OCI-LY7 (cell line): ENCODE results near the gene RGL1. TPM values are rescaled to one million over a fixed set of nuclear protein-coding genes. Genes with fewer than 3 reads are reported as not detected.

ENCODE experiments used
- BruUV-seq: library from RNA; stranded (reverse); fragments of 400-500 nt; replicated peaks from 2 replicates; lab custom pipeline; 2021; lab: Mats Ljungman, UMichigan
- CTCF ChIA-PET: fragments of 300-600 bp; sonication (Branson Sonifier 250); formaldehyde crosslinking; loops from one replicate; lab custom pipeline; 2022; ENCODE audit warnings: antibody characterized with exemption; ENCODE audit not compliant: unreplicated experiment; lab: Charles Lee
- POLR2A ChIA-PET: fragments of 300-600 bp; sonication (Branson Sonifier 250); formaldehyde crosslinking; loops from one replicate; lab custom pipeline; 2022; ENCODE audit warnings: antibody characterized with exemption; lab: Charles Lee
- DNase-seq: peaks from one replicate; pipeline ENCODE4 v3.0.0-alpha.2; 2015; ENCODE audit warnings: low spot score
- H2AFZ ChIP-seq: fragments of 200-600 bp; sonication (generic), shearing (Covaris generic); 2 replicates; pipeline ENCODE4 v1.6.1; 2014; ENCODE audit warnings: mild to moderate bottlenecking, antibody characterized with exemption, low read length, moderate library complexity
- H3K27ac ChIP-seq: fragments of 200-600 bp; sonication (generic); 2 replicates; pipeline ENCODE4 v1.5.1; 2014; ENCODE audit warnings: mixed run types, low read depth, mild to moderate bottlenecking, moderate library complexity, low read length, inconsistent platforms; ENCODE audit not compliant: poor library complexity, severe bottlenecking
- H3K36me3 ChIP-seq: fragments of 200-600 bp; sonication (generic); 2 replicates; pipeline ENCODE4 v1.6.1; 2014; ENCODE audit warnings: mild to moderate bottlenecking, antibody characterized with exemption, low read length, moderate library complexity, mixed read lengths; ENCODE audit not compliant: insufficient read depth
- H3K4me1 ChIP-seq: fragments of 200-600 bp; sonication (generic); 2 replicates; pipeline ENCODE4 v1.5.1; 2014; ENCODE audit warnings: mild to moderate bottlenecking, low read length; ENCODE audit not compliant: insufficient read depth, poor library complexity, severe bottlenecking
- H3K4me2 ChIP-seq: fragments of 200-600 bp; sonication (generic); 2 replicates; pipeline ENCODE4 v1.6.1; 2014; ENCODE audit warnings: mild to moderate bottlenecking, low read length
- H3K4me3 ChIP-seq: fragments of 200-600 bp; sonication (generic); 2 replicates; pipeline ENCODE4 v1.5.1; 2014; ENCODE audit warnings: mild to moderate bottlenecking, low read depth, low read length; ENCODE audit not compliant: poor library complexity, severe bottlenecking
- H3K79me2 ChIP-seq: fragments of 200-600 bp; sonication (generic); 2 replicates; pipeline ENCODE4 v1.6.1; 2016; ENCODE audit warnings: low read depth, mild to moderate bottlenecking, low read length, moderate library complexity, mixed read lengths; ENCODE audit not compliant: insufficient read depth
- H3K9me2 ChIP-seq: fragments of 200-600 bp; sonication (generic); 2 replicates; pipeline ENCODE4 v1.6.1; 2016; ENCODE audit warnings: mild to moderate bottlenecking, low read length, mixed read lengths; ENCODE audit not compliant: insufficient read depth
- H3K9me3 ChIP-seq: fragments of 200-600 bp; sonication (generic); 2 replicates; pipeline ENCODE4 v1.6.1; 2014; ENCODE audit warnings: mild to moderate bottlenecking, mixed run types, low read length, mixed read lengths
- H4K20me1 ChIP-seq: fragments of 200-600 bp; sonication (generic); 2 replicates; pipeline ENCODE4 v1.6.1; 2014; ENCODE audit warnings: mild to moderate bottlenecking, antibody characterized with exemption, low read length, moderate library complexity, mixed read lengths; ENCODE audit not compliant: insufficient read depth
- CTCF ChIP-seq: fragments of 200-600 bp; sonication (generic); conservative IDR thresholded peaks from 2 replicates; pipeline ENCODE4 v1.5.1; 2014; ENCODE audit warnings: mild to moderate bottlenecking, antibody characterized with exemption, low read length, moderate library complexity, mixed read lengths
- EZH2phosphoT487 ChIP-seq: fragments of 200-600 bp; sonication (generic); IDR thresholded peaks from 2 replicates; pipeline ENCODE4 v1.6.1; 2018; ENCODE audit warnings: low read depth, borderline replicate concordance, mild to moderate bottlenecking, mixed run types, antibody characterized with exemption, low read length, moderate library complexity, mixed read lengths
- intact Hi-C: fragments of 100-400 bp; cut with micrococcal nuclease; formaldehyde crosslinking; loops from one replicate; pipeline ENCODE4 v1.10.0; 2022; ENCODE audit not compliant: unreplicated experiment
- total RNA-seq, 2 experiments: library from RNA; depleted of rRNA in 1 of 2; stranded (reverse); fragments of >200 nt in 1 of 2; shearing (Covaris generic) in 1 of 2; gene quantifications; 2 replicates each; pipeline ENCODE4 v1.2.3, GENCODE V29; 2014 to 2022

Gene RGL1
- total RNA-seq, 2 experiments from 2014 or later = 0.32 to 0.35 TPM

DNA sequence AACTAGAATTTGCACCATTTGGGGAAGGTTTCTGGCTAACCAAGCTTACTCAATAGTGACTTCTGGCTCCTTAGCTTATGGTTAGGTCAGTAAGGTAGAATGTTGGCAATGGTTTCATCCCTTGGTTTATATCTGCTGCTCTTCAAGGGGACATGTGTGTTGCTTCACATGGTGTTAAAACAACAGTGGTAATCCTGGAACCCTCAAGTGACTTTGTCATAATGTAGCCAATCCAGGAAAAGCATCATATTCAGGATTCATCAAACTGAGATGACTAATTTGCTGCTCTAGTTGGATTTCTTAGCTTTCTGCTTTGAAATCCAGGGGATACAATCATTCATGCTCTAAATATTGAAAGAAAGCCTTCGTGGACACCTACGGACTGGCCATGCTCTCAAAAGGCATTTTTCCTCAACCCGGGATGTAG lies 108.7 kb downstream of the RGL1 start:
- Histone ChIP-seq H3K9me2 (no peaks in the 10 kb centered on the region), H3K9me3 (no peaks in the 10 kb centered on the region), H3K36me3 (no peaks in the 10 kb centered on the region), H3K4me2 (no peak overlapping the region), H3K4me3 (no peak overlapping the region), H4K20me1 (peaks cover 11% of the 10 kb centered on the region; the same call in 1 of the 2 replicates), H3K4me1 (peaks cover 22% of the 10 kb centered on the region), H2AFZ (no peak overlapping the region), H3K27ac (no peak overlapping the region), H3K79me2 (no peaks in the 10 kb centered on the region)
- ChIA-PET POLR2A (interaction anchor here (0.7 kb wide), 1 partner anchor 211 kb away, joined by 3 read pairs; no protein-coding TSS in a partner anchor), CTCF (no interaction called here)
- no peak for DNase-seq
- TF ChIP-seq CTCF = no peak
- no peak for TF ChIP-seq EZH2phosphoT487
- no TSS peak for BruUV-seq
- intact Hi-C loops = loop anchor here (5.0 kb wide), 1 partner anchor 451 kb away; no protein-coding TSS in a partner anchor

- ChIA-PET POLR2A (no interaction called here), CTCF (no interaction called here)
- Histone ChIP-seq H3K4me1 (peaks cover 22% of the 10 kb centered on the region), H3K79me2 (no peaks in the 10 kb centered on the region), H2AFZ (no peak overlapping the region), H3K9me3 (no peaks in the 10 kb centered on the region), H3K9me2 (no peaks in the 10 kb centered on the region), H3K36me3 (no peaks in the 10 kb centered on the region), H4K20me1 (peaks cover 11% of the 10 kb centered on the region; the same call in 1 of the 2 replicates), H3K4me3 (no peak overlapping the region), H3K4me2 (no peak overlapping the region), H3K27ac (no peak overlapping the region)
- DNase-seq = no peak
- no TSS peak for BruUV-seq
- intact Hi-C loops = loop anchor here (5.0 kb wide), 1 partner anchor 452 kb away; no protein-coding TSS in a partner anchor
- TF ChIP-seq CTCF (no peak), EZH2phosphoT487 (no peak)
Measured at GRCh38 chr1:183914276-183914675, 109.4 kb downstream of the RGL1 start.

- Histone ChIP-seq H3K27ac (no peak overlapping the region), H3K9me3 (no peaks in the 10 kb centered on the region), H3K9me2 (no peaks in the 10 kb centered on the region), H3K79me2 (no peaks in the 10 kb centered on the region), H3K36me3 (no peaks in the 10 kb centered on the region), H3K4me2 (no peak overlapping the region), H3K4me3 (no peak overlapping the region), H2AFZ (no peak overlapping the region), H3K4me1 (peaks cover 22% of the 10 kb centered on the region), H4K20me1 (peaks cover 11% of the 10 kb centered on the region; the same call in 1 of the 2 replicates)
- no peak for DNase-seq
- POLR2A ChIA-PET = no interaction called here
- no TSS peak for BruUV-seq
- CTCF ChIA-PET = interaction anchor here (1.8 kb wide), 1 partner anchor 259 kb away, joined by 6 read pairs; no protein-coding TSS in a partner anchor
- intact Hi-C loops = loop anchor here (5.0 kb wide), 2 partner anchors 453 to 633 kb away; no protein-coding TSS in a partner anchor
- TF ChIP-seq CTCF (no peak), EZH2phosphoT487 (no peak)
Measured at GRCh38 chr1:183914891-183915290, 110.0 kb downstream of the RGL1 start.
